Hepatocyte (in vitro differentiated cells): ENCODE data around the gene RADIL. TPM values are rescaled to one million over a fixed set of nuclear protein-coding genes. Genes with fewer than 3 reads are reported as not detected.

Experiments
- DNase-seq: peaks from one replicate; pipeline ENCODE4 v3.0.0-alpha.2; 2016; ENCODE audit warnings: low spot score
- H2AFZ ChIP-seq: fragments of 200-600 bp; sonication (generic); 2 replicates; pipeline ENCODE4 v1.6.0; 2016; ENCODE audit warnings: antibody characterized with exemption, mild to moderate bottlenecking
- H3K27ac ChIP-seq: fragments of 200-600 bp; sonication (generic); 2 replicates; pipeline ENCODE4 v1.5.1; 2016; ENCODE audit warnings: mild to moderate bottlenecking
- H3K27me3 ChIP-seq: fragments of 200-600 bp; sonication (generic); 2 replicates; pipeline ENCODE4 v1.6.1; 2016
- H3K36me3 ChIP-seq: fragments of 200-600 bp; sonication (generic); replicated peaks from 2 replicates; pipeline ENCODE4 v1.5.1; 2016; ENCODE audit warnings: low read depth; ENCODE audit not compliant: insufficient read depth
- H3K4me1 ChIP-seq: fragments of 200-600 bp; sonication (generic); 2 replicates; pipeline ENCODE4 v1.5.1; 2016; ENCODE audit warnings: mild to moderate bottlenecking, moderate library complexity; ENCODE audit not compliant: insufficient read depth
- H3K4me2 ChIP-seq: fragments of 200-600 bp; sonication (generic); 2 replicates; pipeline ENCODE4 v1.6.0; 2016
- H3K4me3 ChIP-seq: fragments of 200-600 bp; sonication (generic); 2 replicates; pipeline ENCODE4 v1.5.1; 2016; ENCODE audit warnings: mild to moderate bottlenecking
- H3K79me2 ChIP-seq: fragments of 200-600 bp; sonication (generic); 2 replicates; pipeline ENCODE4 v1.6.0; 2017; ENCODE audit warnings: mild to moderate bottlenecking
- H3K9me2 ChIP-seq: fragments of 200-600 bp; sonication (generic); replicated peaks from 2 replicates; pipeline ENCODE4 v1.6.0; 2017; ENCODE audit warnings: mild to moderate bottlenecking; ENCODE audit not compliant: insufficient read depth
- H3K9me3 ChIP-seq: fragments of 200-600 bp; sonication (generic); 2 replicates; pipeline ENCODE4 v1.5.1; 2016; ENCODE audit warnings: low read depth, mild to moderate bottlenecking
- H4K20me1 ChIP-seq: fragments of 200-600 bp; sonication (generic); 2 replicates; pipeline ENCODE4 v1.6.0; 2016; ENCODE audit warnings: mild to moderate bottlenecking; ENCODE audit not compliant: insufficient read depth, poor library complexity, severe bottlenecking
- EZH2 ChIP-seq: fragments of 200-600 bp; sonication (generic); IDR thresholded peaks from 2 replicates; pipeline ENCODE4 v1.6.1; 2016; ENCODE audit warnings: antibody characterized with exemption, mild to moderate bottlenecking, borderline replicate concordance
- EZH2phosphoT487 ChIP-seq: fragments of 200-600 bp; sonication (generic); IDR thresholded peaks from one replicate; pipeline ENCODE4 v1.6.1; 2018; ENCODE audit warnings: antibody characterized with exemption, mild to moderate bottlenecking, low read depth, moderate library complexity; ENCODE audit not compliant: unreplicated experiment, severe bottlenecking
- WGBS: methylation state at CpG from one replicate; pipeline ENCODE4 v1.1.6; 2016; ENCODE audit warnings: low lambda C conversion rate; ENCODE audit errors: missing lambda C conversion rate; 5-methylcytosine and 5-hydroxymethylcytosine counted together
- polyA plus RNA-seq: library from polyadenylated mRNA; unstranded; fragments of >200 nt; fragmentation: Nextera tagmentation; extraction: Ambion mirVana; gene quantifications from 2 replicates; pipeline ENCODE4 v1.2.1, GENCODE V29; 2016
- total RNA-seq: library from RNA; depleted of rRNA; stranded (reverse); fragments of >200 nt; gene quantifications from 2 replicates; pipeline ENCODE4 v1.2.3, GENCODE V29; 2014
- TF ChIP-seq, protein P1 (sequence below): fragments of 200-600 bp; sonication (generic); IDR thresholded peaks from 2 replicates; pipeline ENCODE4 v1.5.1; 2016; ENCODE audit warnings: antibody characterized with exemption, mild to moderate bottlenecking; ENCODE audit not compliant: poor library complexity

Gene RADIL
- total and polyA plus RNA-seq, 2 experiments from 2014 or later: 0.53 to 0.60 TPM

DNA sequence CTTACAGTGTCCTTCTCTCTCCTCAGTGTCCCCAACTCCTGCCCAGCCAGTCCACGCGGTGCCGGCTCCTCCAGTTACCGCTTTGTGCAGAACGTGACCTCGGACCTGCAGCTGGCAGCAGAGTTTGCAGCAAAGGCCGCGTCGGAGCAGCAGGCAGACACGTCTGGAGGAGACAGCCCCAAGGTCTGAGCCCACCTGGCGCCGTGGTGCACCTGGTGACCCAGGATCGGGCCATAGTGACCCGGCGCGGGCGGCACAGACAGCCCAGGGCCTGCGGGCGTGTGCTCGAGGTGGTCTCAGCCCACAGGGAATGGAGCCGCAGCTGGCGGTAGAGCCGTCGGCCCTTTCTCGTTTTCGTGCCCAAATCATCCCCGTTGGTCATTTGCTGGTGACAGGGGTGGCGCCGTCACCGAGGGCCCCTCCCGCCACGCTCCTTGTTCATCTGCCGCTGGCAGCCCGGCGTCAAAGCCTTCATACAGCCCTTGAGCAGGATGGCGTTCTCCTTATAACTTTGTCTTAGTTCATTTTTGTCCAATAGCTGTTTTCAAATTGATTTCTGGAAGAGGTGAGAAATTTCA lies 129.0 kb downstream of the RADIL start:
- peaks cover 11% of the 10 kb centered on the region for H4K20me1 ChIP-seq
- H3K9me3 ChIP-seq: no peaks in the 10 kb centered on the region
- H3K36me3 ChIP-seq: no peaks in the 10 kb centered on the region
- H2AFZ ChIP-seq: no peak overlapping the region
- no peak overlapping the region for H3K4me2 ChIP-seq
- H3K79me2 ChIP-seq: peaks cover 47% of the 10 kb centered on the region
- H3K27ac ChIP-seq: no peak overlapping the region
- WGBS: 98% methylated on average over 32 of the region's 36 CpGs
- H3K4me1 ChIP-seq: peaks cover 3% of the 10 kb centered on the region
- no peaks in the 10 kb centered on the region for H3K27me3 ChIP-seq
- H3K4me3 ChIP-seq: no peak overlapping the region
- TF ChIP-seq EZH2 (no peak), EZH2phosphoT487 (no peak)
- TF ChIP-seq, protein P1, sequence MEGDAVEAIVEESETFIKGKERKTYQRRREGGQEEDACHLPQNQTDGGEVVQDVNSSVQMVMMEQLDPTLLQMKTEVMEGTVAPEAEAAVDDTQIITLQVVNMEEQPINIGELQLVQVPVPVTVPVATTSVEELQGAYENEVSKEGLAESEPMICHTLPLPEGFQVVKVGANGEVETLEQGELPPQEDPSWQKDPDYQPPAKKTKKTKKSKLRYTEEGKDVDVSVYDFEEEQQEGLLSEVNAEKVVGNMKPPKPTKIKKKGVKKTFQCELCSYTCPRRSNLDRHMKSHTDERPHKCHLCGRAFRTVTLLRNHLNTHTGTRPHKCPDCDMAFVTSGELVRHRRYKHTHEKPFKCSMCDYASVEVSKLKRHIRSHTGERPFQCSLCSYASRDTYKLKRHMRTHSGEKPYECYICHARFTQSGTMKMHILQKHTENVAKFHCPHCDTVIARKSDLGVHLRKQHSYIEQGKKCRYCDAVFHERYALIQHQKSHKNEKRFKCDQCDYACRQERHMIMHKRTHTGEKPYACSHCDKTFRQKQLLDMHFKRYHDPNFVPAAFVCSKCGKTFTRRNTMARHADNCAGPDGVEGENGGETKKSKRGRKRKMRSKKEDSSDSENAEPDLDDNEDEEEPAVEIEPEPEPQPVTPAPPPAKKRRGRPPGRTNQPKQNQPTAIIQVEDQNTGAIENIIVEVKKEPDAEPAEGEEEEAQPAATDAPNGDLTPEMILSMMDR: no peak
- DNase-seq: no peak
- no peaks in the 10 kb centered on the region for H3K9me2 ChIP-seq

DNA sequence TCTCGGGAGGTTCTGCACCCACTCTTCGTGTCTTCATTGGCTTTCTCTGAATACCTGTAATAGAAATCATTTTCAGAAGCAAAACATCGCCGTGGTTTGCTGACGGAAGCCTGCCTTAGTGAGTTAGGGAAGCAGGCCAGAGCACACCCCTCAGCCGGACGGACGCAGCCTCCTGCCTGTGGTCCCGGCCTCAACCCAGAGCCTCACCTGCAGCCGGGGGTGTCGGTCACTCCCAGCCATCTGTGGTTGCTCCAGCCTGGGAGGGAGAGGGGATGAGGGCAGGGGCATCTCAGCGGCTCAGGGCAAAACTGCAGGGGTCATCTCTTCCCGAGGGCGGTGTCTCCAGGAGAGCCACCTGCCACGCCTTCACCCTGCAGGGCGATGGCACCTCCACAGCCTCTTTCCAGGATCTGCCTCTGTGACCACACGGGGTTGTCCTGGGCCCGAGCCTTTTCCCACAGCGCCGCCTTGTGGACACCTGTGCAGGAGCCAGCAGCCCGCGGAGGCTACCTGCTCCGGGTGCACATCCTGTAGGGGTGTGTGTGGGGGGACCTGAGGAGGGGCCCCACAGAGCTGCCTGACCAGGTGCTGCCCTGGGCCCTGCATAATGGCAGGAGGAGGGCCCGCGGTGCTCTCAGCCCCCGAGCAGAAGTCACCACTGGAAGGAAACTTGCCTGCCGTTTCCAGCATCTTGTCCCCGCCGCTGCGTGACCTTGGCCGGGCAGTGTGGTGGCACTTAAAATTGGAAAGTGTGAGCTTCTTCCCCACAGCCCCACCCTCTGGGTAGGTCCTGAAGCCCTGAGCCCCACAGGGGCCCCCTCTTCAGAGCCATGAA lies 129.7 kb downstream of the RADIL start:
- peaks cover 11% of the 10 kb centered on the region for H4K20me1 ChIP-seq
- H3K79me2 ChIP-seq: peaks cover 55% of the 10 kb centered on the region
- H3K9me3 ChIP-seq: no peaks in the 10 kb centered on the region
- no peak overlapping the region for H2AFZ ChIP-seq
- no peak for TF ChIP-seq EZH2phosphoT487
- no peak for TF ChIP-seq EZH2
- TF ChIP-seq, protein P1: peak; percentile 83
- H3K27me3 ChIP-seq: no peaks in the 10 kb centered on the region
- WGBS: 62% methylated on average over 30 of the region's 31 CpGs
- no peak overlapping the region for H3K27ac ChIP-seq
- H3K4me3 ChIP-seq: no peak overlapping the region
- no peaks in the 10 kb centered on the region for H3K36me3 ChIP-seq
- no peaks in the 10 kb centered on the region for H3K9me2 ChIP-seq
- H3K4me2 ChIP-seq: no peak overlapping the region
- DNase-seq: peak; percentile 86
- peaks cover 3% of the 10 kb centered on the region for H3K4me1 ChIP-seq

DNA sequence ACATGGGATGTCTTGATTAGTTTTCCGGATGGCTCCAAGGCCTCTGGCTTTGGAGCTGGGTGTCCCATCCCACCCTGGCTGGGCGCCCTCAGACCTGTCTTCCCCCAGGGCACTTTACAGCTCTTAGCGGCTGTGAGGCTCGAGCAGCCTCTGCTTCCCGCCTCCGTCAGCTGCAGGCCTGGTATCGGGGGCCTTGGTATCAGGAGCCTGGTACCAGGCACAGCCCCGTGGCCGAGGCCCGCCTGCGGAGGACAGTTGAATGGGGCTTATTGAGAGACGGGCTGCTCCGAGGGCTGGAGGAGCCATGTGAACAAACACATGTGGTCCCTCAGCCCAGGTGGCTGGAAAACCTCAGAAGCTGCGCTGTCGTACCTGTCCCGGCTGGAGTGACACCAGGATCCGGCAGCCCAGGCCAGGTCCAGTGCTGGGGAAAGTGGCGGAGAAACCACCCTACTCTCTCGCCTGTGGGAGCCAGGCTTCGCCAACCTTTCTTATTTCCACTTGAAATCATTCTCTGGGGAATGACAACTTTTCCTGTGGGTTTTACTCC lies 132.0 kb downstream of the RADIL start:
- H3K27me3 ChIP-seq: no peaks in the 10 kb centered on the region

More for the DNA sequence above, 132.0 kb downstream of the RADIL start:
- no peaks in the 10 kb centered on the region for H3K36me3 ChIP-seq
- 91% methylated on average over 20 of the region's 20 CpGs for WGBS
- H3K79me2 ChIP-seq: peaks cover 78% of the 10 kb centered on the region
- H3K4me1 ChIP-seq: peaks cover 22% of the 10 kb centered on the region
- no peak overlapping the region for H3K4me3 ChIP-seq
- H3K9me2 ChIP-seq: no peaks in the 10 kb centered on the region
- H3K9me3 ChIP-seq: no peaks in the 10 kb centered on the region
- DNase-seq: no peak
- H2AFZ ChIP-seq: no peak overlapping the region
- no peak overlapping the region for H3K4me2 ChIP-seq
- H4K20me1 ChIP-seq: peaks cover 11% of the 10 kb centered on the region
- no peak overlapping the region for H3K27ac ChIP-seq
- TF ChIP-seq EZH2phosphoT487 (no peak), EZH2 (no peak)
- TF ChIP-seq, protein P1: no peak
